A673 (cell line): ENCODE measurements around the gene LITAFD. TPM values are rescaled to one million over a fixed set of nuclear protein-coding genes. Genes with fewer than 3 reads are reported as not detected.

Experiments used
- BruUV-seq: library from RNA; stranded (reverse); fragments of 400-500 nt; replicated peaks from 2 replicates; lab custom pipeline; 2021; lab: Mats Ljungman, UMichigan
- CTCF ChIA-PET: fragments of 300-600 bp; sonication (Branson Sonifier 250); formaldehyde crosslinking; loops from one replicate; lab custom pipeline; 2022; ENCODE audit warnings: antibody characterized with exemption; lab: Charles Lee
- POLR2A ChIA-PET: fragments of 300-600 bp; sonication (Branson Sonifier 250); formaldehyde crosslinking; loops from one replicate; lab custom pipeline; 2022; ENCODE audit warnings: antibody characterized with exemption; ENCODE audit not compliant: low non-redundant PET; lab: Charles Lee
- DNase-seq: peaks from one replicate; pipeline ENCODE4 v3.0.0-alpha.2; 2015; ENCODE audit warnings: low spot score
- H3K27ac ChIP-seq: fragments of 200-600 bp; sonication (generic); 2 replicates; pipeline ENCODE4 v1.5.1; 2016; ENCODE audit warnings: mixed run types, low read depth, mild to moderate bottlenecking, mixed read lengths, antibody characterized with exemption, low read length; ENCODE audit not compliant: poor library complexity, severe bottlenecking
- H3K27me3 ChIP-seq: fragments of 200-600 bp; sonication (generic); replicated peaks from 2 replicates; pipeline ENCODE4 v1.6.1; 2017; ENCODE audit warnings: mixed run types, low read depth, mild to moderate bottlenecking, mixed read lengths, antibody characterized with exemption, low read length; ENCODE audit not compliant: insufficient read depth, poor library complexity
- H3K36me3 ChIP-seq: fragments of 200-600 bp; sonication (generic); 2 replicates; pipeline ENCODE4 v1.6.1; 2016; ENCODE audit warnings: mixed run types, mild to moderate bottlenecking, mixed read lengths, antibody characterized with exemption, low read length; ENCODE audit not compliant: insufficient read depth, poor library complexity, severe bottlenecking
- H3K4me1 ChIP-seq: fragments of 200-600 bp; sonication (generic); 2 replicates; pipeline ENCODE4 v1.6.1; 2017; ENCODE audit warnings: mixed run types, mild to moderate bottlenecking, mixed read lengths, antibody characterized with exemption, low read length; ENCODE audit not compliant: insufficient read depth, poor library complexity, severe bottlenecking
- H3K4me3 ChIP-seq: fragments of 200-600 bp; sonication (generic); 2 replicates; pipeline ENCODE4 v1.5.1; 2016; ENCODE audit warnings: low read depth, mixed run types, mild to moderate bottlenecking, mixed read lengths, low read length; ENCODE audit not compliant: poor library complexity, severe bottlenecking
- H3K9me3 ChIP-seq: fragments of 200-600 bp; sonication (generic); 2 replicates; pipeline ENCODE4 v1.6.1; 2016; ENCODE audit warnings: mixed run types, low read depth, mild to moderate bottlenecking, mixed read lengths, antibody characterized with exemption, low read length; ENCODE audit not compliant: poor library complexity, severe bottlenecking
- CTCF ChIP-seq: fragments of 300-800, 200-600 bp; sonication (generic); conservative IDR thresholded peaks from 2 replicates; pipeline ENCODE4 v1.5.1; 2017; ENCODE audit warnings: low read depth, mild to moderate bottlenecking, antibody characterized with exemption, low read length, moderate library complexity, mixed read lengths
- EZH2 ChIP-seq: fragments of 200-600 bp; sonication (generic); IDR thresholded peaks from 2 replicates; pipeline ENCODE4 v1.6.1; 2017; ENCODE audit warnings: borderline replicate concordance, low read depth, mild to moderate bottlenecking, mixed read lengths, antibody characterized with exemption, low read length; ENCODE audit not compliant: poor library complexity, severe bottlenecking
- intact Hi-C: fragments of 100-400 bp; cut with micrococcal nuclease; formaldehyde crosslinking; loops from one replicate; pipeline ENCODE4 v1.10.0; 2022; ENCODE audit not compliant: unreplicated experiment
- total RNA-seq: library from RNA; stranded (reverse); gene quantifications from 2 replicates; pipeline ENCODE4 v1.2.3, GENCODE V29; 2021

Gene LITAFD
- total RNA-seq, 1 experiment from 2014 or later, result not detected

DNA sequence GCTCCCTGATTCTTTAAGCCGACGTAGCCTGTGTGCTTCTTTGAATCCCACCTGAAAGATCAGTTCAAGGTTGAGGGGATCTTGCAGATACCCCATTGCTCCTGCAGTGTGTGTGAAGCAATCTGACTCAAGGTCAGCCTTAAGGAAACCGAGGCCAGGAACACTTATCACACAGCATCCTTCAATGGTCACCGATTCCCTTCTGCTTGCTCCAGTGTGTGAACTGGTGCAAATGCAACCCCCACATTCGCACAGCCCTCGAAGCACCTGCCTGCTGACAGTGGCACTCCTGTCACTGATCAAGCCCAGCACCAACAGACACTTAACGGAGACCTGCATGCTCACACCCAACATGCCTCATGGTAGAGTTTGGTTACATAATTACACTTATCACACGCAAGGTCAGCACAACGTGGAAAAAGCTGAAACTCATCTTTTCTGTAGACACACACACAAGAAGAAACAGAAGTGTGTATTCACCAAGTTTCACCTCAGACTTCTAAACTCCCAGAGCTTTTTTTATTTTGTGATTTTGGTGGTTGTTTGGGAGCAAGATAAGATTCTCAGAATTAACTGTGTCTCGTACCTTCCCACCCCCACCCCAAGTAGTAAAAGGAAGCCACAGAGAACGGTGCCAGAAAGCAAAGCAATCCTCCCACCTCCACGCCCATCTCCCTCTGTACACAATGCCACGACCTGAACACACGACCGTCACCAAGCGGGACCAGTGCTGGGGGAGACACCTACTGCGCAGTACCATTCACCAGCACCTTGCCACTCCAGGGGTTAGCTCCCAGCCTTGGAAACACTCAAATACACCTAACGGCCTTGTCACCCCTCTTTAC, 37.2 kb downstream of the LITAFD start:
- no peak for DNase-seq
- intact Hi-C loops, result no loop called here
- Histone ChIP-seq H3K36me3 (peaks cover 92% of the 10 kb centered on the region), H3K27ac (no peak overlapping the region), H3K27me3 (no peaks in the 10 kb centered on the region), H3K4me1 (no peaks in the 10 kb centered on the region), H3K9me3 (no peaks in the 10 kb centered on the region), H3K4me3 (no peak overlapping the region)
- CTCF ChIA-PET, result no interaction called here
- no TSS peak for BruUV-seq
- TF ChIP-seq CTCF (no peak), EZH2 (no peak)
- POLR2A ChIA-PET, result no interaction called here

GRCh38 chr16:8919934-8920462, 37.8 kb downstream of the LITAFD start:
- H3K36me3 ChIP-seq, result peaks cover 85% of the 10 kb centered on the region
- intact Hi-C loops, result loop anchor here (5.0 kb wide), 1 partner anchor 177 kb away; no protein-coding TSS in a partner anchor
- H3K9me3 ChIP-seq, result no peaks in the 10 kb centered on the region
- no peak overlapping the region for H3K4me3 ChIP-seq
- no TSS peak for BruUV-seq
- CTCF ChIA-PET, result no interaction called here
- no peak for DNase-seq
- H3K27ac ChIP-seq, result no peak overlapping the region
- H3K27me3 ChIP-seq, result no peaks in the 10 kb centered on the region
- POLR2A ChIA-PET, result no interaction called here
- no peak for TF ChIP-seq CTCF
- TF ChIP-seq EZH2, result no peak
- H3K4me1 ChIP-seq, result no peaks in the 10 kb centered on the region

- peaks cover 77% of the 10 kb centered on the region for H3K36me3 ChIP-seq
- CTCF ChIA-PET, result no interaction called here
- no peak for DNase-seq
- intact Hi-C loops, result loop anchor here (5.0 kb wide), 1 partner anchor 177 kb away; no protein-coding TSS in a partner anchor
- H3K27me3 ChIP-seq, result no peaks in the 10 kb centered on the region
- no peak for TF ChIP-seq CTCF
- no peak for TF ChIP-seq EZH2
- no peaks in the 10 kb centered on the region for H3K4me1 ChIP-seq
- H3K9me3 ChIP-seq, result no peaks in the 10 kb centered on the region
- H3K27ac ChIP-seq, result no peak overlapping the region
- H3K4me3 ChIP-seq, result no peak overlapping the region
- no TSS peak for BruUV-seq
- POLR2A ChIA-PET, result no interaction called here
Observed at GRCh38 chr16:8920645-8921346, 38.6 kb downstream of the LITAFD start.
